ENCODE data around the gene EML4.
"Not testable (repeated sequence)": the region's sequence is repeated elsewhere in the genome, so short reads cannot be mapped to it uniquely, and the experiment has no call there.

The EML4 gene

DNA sequence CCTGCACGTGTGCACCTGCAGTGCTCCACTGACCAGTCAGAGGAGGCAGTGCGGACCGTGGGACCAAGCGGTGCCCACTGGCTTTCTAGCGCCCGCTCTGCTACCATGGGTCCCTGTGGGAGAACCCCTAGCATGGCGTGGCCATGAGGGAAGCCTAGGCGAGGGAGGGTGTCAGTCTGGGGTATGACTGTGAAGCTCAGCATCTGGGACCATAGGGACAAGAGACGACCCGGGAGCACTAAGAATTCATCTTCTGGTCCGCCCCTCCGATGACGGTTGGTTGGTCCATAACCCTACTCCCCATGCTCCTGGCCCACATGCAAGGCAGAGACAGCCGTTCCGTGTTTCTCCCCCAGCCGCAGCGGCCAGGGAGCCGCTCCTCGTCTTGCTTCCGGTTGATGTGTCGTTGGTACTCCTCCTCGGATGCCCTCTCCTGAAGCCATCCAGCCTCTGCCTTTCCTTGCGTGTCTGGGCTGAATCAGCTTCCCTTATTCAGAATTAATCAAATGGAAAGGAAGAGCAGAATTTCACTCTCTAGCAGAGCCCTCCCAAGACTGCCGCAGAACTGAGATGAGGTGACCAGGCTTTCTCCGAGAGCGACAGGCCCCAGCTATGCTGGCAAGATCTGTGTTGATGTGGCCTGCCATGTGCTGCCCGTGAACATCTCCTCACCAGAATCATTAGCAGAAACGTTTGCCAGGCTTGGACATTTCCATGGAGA lies 168.9 kb downstream of the EML4 start:
- no peak for DNase-seq

DNA sequence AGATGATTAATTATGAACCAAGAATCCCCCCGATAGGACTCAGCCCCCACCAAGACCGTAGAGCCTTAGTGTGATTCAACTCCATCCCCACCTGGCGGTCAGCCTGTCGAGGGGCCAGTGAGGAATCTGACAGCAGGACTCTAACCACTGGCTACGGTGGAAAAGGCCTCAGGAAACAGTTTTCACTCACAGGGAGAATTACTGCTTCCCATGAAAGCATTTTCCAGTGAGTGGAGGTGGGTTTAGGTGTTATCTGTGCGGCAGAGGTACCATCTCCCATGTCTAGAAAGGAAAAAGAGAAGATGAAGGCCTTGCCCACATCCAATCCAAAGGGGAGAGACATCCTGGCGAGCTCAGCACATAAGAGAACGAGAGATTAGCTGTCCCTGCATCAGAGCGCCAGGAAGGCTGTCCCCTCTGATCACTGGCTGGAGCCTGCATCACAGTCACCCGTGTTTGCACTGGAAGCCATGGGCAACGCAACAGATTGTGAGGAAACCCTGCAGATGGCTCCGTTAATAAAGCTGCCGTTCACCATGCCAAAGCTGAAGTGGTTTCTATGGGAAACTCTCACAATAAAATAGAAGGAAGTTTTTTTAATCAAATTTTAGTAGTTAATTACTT lies 169.5 kb downstream of the EML4 start:
- no peak for DNase-seq

DNA sequence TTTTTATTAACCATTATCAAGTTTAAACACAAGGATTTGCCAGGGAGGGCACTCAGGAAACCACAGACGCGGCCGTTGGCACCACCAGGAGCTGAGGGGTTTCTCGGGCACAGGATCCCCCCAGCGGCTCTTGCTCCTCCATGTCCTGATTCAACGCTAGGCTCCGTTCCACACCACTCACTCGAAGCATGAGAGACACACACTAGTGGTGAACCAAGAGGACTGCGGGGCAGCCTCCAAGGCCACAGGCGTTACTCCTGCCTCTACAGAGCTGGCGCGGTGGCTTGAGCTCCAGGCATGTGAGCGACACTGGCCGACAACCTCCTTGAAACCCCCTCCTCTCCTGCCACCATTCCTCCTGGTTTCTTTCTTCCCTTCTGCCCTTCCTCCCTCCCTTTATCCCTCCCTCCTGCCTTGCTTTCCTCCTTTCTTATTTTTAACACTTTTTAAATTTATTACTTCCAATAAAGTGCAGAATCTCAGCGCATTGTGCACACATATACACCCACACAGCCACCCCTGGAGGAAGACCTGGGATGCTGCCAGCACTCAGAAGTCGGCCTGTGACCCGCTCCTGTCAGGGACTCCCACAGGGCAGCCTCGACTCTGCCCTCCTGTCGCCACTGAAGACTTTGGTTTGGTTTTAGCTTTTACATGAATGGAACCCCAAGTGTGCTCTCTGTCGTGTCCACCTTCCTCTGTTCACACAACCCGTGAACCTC lies 170.2 kb downstream of the EML4 start:
- no peak for DNase-seq

DNA sequence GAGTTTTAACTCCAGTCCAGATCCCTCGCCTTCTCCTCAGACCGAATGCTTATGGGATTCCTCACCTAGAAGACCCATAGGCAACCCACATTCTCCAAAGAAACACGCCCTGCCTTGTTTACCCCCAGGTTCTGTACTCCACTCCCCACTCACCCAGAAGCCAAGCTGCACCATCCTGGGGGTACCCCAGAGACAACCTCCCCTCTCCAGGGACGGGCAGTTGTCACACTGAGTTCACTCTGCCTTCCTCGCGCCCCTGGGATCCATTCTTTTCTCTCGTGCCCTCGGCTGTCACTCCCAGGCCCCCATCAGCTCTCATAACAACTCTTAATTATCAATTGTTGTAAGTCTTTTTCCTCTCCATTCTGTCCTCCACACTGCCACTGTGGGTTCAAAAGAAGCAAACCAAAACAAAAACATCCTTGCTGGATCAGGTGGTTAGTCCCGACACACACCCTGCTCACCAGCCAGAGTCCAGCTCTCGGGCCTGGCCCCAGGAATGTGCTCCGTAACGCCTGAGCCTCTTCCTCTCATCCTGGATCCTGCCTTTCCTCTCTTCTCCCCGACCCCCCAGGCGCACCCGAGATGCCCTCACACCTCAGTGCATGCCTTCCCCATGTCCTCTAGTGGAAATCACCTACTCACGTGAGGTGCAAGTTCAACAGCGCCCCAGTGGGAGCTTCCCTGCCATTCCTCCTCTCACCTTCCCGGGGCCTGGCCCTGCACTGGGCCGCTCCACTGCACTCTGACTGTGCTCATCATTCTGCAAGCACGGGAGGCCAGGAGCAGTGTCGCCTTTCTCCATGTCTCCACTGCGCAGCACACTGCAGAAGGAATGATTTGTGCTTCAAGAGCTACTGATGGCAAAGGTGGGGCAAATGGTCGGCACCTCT lies 171.1 kb downstream of the EML4 start:
- no peak for DNase-seq

DNA sequence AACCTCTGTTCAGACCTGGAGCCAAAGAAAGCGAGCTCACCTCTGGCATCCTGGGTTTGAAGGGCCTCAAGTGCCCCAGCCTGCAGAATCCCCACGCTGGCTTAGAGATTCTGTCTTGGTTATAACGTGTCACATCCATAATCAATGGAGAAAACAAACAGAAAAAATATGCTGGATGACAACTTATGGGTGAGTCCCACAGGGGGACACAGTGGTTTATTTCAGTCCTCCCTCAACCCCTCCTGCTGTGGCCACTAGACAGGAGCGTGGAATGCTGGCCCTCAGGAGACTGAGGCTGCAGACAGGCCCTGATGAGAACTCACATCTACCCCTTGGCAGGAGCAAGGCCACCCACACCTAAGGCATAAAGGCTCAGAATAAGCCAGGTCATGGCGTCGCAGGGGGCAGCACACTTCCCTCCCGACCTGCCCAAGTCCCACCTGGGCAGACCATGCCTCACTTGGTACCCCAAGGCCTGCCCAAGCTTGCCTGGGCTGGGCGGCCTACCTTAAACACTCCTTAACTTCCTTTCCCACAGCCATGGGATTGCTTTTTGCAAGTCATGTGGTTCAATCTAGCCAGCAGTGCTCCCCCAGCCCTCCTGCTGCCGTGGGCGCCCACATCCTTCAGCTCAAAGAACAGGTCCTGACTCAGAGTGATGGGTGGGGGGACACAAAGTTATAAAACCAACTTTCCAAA lies 171.9 kb downstream of the EML4 start:
- no peak for DNase-seq

DNA sequence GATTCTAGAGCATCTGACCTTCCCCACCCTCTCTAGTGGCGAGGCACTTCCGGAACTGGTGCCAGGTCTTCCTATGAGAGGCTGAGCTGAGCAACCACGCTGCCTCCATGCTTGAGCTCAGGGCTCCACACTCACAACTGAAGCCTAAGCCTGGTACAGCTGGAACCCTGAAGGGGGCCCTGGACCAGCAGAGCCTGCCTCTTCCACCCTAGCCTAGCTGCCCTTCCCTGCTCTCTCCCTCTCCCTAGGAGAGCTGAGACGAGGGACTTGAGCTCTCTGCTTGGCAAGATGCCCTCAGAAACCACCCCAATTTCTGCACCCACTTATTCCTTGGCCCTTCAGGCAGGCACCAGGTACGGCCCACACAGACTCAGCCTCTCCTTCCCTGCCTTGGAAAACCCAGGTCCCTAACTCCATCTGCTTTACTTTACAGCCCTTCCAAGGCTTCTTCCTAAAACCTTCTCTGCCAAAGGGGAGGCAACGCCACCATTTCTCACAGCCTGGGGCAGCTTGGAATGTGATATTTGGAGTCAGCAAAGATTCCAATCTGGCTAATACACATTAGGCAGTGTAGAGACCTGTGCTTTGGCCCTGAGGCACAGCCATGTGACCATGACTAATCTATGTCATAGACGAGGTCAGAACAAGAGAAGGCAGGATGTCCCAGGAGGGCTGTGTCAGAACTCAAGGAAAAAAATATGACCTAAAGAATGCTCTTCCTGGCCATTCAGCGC lies 173.1 kb downstream of the EML4 start:
- no peak for DNase-seq

DNA sequence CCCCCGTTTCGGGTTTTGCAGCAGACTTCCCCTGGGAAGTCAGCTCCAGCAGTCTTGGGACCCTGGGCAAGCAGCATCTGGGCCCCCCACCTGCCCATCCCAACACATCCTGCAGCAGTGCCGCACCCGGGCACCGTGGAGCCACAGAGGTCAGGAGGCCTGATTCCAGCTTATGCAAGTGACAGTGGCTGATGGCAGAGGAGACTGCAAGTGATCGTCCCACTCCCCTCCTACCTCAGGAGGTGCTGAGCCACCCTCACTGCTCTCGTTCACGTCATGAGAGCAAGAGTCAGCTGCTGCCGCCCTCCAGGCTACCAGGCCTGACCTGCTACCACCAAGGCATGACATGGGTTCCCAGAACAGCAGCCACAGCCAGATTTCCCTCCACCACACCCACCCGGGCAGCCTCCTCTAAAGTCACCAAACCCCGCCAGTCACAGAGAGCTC lies 173.7 kb downstream of the EML4 start:
- DNase-seq = no peak

DNA sequence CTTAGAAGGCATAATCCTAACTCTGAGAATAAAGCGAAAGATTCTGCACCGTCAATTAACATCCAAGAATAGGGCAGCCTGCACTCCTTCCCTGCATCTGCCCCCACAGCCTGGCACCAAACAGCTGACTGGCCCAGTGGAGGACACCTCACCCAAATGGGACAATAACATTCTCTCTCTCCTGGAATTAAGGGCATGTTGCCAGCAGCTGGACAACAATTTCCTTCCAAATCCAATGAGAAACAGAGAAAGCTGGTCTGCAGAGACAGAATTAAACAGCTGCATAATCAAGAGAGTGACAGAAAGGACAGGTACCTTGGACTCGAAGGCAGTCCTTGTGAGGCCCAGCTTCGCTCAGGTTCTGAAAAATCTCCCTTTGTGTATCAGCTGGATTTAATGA lies 176.8 kb downstream of the EML4 start:
- DNase-seq = no peak

DNA sequence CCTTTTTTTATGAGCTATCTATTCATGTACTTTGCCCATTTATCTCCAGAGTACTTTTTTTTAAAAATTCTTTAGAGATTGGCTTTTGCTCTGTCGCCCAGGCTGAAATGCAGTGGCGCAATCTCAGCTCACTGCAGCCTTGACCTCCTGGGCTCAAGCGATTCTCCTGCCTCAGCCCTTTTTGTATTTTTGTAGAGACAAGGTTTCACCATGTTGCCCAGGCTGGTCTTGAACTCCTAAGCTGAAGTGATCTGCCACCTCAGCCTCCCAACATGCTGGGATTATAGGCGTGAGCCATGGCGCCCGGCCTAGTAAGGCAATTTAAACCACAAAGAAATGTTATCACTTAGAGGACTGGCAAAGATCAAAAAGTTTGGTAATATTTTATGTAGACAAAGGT lies 177.7 kb downstream of the EML4 start:
- not testable (repeated sequence) for DNase-seq

DNA sequence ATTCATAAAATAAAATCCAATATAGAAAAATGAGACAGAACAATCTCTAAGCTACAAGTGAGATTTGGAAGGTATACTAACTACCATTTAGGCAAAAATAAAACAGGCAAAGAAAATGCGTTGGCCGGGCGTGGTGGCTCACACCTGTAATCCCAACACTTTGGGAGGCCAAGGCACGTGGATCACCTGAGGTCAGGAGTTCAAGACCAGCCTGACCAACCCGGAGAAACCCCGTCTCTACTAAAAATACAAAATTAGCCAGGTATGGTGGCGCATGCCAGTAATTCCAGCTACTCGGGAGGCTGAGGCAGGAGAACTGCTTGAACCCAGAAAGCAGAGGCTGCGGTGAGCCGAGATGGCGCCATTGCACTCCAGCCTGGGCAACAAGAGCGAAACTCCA lies 178.4 kb downstream of the EML4 start:
- not testable (repeated sequence) for DNase-seq

DNA sequence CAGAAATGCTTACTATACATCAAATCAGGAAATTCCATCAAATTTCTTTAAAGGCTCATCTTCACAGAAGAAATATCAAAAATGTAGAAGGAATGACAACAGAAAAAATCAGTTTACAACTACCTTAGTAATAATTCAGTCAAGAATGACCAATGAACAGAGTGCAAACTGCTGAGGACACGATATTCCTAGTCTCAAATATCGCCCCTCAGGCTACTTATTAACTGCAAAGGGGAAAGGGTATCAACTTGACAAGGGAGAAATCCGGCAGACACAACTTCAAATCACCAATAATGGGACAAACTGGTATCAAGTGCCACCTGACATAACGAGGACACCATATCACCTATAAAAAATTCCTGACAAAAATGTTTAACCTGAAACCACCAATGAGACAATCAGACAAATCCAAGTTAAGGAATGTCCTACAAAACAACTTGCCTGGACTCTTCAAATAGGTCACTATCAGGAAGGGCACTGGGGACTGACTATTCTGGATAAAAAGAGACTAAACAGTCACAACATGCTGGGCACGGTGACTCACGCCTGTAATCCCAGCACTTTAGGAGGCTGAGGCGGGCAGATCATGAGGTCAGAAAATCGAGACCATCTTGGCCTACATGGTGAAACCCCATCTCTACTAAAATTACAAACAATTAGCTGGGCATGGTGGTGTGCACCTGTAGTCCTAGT lies 179.1 kb downstream of the EML4 start:
- no peak for DNase-seq

DNA sequence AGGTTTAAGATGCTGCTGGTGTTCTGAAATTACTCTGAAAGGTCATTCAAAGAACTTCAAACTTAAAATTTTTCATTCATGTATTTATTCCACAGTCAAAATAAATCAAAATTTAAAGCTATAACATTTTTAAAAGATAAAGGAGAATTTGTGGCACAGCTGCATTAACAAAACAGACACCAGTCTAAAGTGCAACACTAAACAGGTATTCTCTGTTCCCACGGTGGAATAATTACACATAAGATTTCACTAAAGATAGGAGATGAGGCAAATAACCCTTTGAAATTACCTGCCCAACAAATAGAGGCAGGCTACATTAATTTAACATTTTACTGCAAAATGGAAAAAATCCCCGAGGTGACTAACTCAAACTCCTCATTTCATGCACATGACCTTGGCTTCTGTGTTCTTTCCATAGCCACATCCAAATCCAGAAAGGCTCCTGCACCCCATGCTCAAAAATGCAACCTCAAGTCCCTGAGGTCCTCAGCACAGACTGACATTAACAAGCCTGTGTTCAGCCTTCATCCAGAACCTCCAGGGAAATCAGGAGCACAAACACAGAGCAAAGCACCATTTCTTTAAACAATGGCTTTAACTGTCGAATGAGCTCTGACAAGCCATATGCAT lies 181.4 kb downstream of the EML4 start:
- no peak for DNase-seq

DNA sequence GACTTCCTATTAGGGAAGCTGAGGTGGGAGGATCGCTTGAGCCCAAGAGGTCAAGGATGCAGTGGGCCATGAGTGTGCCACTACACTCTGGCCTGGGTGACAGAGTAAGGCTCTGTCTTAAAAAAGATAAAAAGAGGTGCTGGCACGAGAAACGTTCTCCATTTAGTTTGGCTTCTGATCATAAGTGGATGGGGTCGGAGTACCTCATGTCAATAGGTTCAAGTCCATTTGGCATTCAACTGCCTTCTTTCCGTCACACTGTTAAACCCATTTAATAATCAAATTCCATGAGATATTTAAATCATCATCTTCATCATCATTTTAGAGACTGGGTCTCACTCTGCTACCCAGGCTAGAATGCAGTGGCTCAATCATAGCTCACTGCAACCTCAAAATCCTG lies 182.7 kb downstream of the EML4 start:
- DNase-seq = no peak

DNA sequence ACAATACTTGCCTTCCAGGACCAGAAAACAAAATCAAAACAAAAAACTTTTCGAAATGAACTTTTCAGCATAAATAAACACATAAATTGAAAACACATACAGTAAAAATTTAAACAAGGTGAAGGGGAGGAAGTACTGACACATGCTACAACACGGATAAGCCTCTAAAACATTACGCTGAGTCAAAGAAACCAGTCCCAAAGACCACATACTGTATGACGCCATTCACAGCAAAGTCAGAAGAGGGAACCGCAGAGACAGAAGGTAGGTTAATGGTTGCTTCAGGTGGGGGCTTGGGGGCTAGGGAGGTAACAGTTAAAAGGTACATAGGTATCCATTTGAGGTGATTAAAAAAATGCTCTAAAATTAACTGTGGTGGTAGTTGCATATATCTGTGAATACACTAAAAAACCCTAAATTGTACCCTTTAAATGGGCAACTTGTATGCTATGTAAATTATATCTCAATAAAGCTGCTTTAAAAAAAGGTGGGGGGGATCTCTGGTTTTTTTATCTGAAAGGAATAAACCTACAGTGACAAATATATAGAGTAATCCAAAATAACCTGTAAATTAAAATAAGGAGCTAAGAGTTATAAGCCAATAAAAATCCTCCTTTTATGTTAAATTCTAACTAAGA lies 184.8 kb downstream of the EML4 start:
- DNase-seq = no peak

DNA sequence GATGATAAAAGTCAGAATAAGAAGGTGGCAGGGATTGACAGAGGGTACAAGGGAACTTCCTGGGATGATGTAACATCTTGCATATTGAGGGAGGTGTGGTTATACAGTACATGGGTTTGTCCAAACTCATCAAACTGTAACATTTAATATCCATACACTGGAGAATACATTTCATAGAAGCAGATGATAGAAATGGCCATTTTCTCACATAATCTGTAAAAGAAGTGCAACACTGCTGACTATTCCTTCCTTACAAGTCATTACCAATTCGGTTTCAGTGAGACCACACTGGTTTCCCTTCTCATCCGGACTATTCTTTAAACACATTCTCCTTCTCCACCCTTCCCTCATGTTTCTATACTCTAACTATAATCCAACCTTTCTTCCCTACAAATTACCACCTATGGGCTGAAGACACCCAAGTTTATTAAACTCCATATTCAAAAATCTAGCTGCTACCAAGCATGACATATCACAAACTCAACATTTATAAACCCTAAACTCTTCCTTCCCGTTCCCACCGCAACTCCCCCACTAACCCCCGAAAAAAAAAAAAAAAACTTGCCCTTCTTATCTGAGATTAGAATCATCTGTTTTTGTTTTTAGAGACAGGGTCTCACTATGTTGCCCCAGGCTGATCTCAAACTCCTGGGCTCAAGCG lies 190.3 kb downstream of the EML4 start:
- no peak for DNase-seq

DNA sequence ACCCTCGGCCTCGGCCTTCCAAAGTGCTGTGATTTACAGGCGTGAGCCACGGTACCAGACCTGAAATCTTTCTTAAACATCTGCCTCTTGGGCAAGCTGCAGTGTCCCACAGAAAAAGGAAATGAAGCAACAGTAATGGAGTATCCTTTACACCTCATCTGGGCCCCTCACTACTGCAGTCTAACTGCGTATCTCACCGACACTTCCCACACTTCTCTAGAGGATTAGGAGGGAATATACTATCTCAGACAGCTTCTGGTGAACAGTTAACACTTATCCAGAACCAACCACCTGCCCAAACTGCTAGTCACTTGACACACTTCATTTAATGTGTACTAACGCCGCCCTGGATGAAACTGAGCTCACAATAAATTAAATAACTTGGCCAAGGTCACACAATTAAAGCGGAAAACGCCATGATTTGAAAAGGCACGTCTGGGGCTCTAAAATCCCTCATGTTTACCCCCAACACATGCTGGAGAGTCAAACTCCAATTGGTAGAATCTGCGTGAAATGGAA lies 190.9 kb downstream of the EML4 start:
- DNase-seq = no peak

DNA sequence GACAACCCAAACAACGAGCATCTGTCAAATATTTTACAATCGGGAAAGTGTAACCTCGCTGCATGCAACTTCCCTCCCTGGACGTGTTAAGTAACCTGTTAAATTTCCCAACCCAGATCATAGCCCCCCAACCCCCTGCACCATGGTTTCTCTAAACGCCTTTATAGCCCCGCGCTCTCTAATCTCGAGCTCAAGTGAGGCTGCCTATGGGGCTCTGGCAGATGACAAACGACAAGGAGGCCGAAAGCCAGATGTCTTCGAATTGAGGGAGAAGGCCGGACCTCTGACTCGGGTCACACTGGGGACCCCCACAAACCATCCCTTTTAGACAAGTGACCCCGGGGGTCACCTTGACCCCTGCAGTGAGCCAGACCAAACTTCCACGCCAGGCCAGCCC lies 191.3 kb downstream of the EML4 start:
- no peak for DNase-seq

DNA sequence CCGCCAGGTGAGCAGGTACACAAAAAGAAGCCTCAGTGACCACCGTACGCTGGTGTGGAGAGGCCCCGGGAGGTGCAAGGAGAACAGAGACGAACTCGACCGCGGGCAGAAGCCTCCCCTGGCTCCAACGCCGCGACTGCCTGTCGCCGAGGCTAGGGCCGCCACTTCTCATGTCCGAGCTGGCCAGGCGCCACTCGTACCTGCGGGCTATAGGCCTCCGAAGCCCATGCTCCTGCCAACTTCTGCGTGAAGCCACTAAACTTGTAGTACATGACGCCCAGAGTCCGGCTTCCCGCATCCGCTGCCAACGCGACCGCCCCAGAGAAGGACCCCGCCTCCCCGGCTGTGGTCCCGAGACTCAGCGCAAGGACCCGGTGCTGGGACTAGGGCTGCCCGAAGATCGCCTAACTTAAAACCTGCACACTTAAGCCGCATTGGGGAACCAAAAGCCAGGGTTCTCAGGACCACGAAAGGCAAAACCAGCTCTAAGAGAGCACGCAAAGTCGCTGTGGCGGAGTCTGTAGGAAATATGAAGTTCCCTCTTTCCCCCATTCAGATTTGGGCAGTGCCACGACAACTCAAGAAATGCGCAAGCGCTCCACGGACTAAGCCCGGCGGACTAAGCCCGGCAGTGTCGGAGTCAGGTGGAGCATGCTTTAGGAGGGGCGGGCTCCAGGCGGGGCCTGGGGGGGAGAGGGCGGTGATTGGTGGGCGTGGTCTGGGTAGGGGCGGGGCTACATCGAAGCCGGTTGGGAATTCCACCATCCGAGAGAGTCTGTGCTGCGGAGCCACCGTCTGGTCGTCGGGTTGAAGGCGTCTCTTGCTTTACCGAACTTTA lies 192.0 kb downstream of the EML4 start, which contains the start of gene COX7A2L:
TSS of gene COX7A2L (minus strand) at position 328 of the 838 bp plus-strand sequence. CDS start at position 272, 56 bp downstream.
- peak; percentile 90 for DNase-seq

All from NCI-H2029 (cell line).